ENCODE measurements around the gene SLC45A2.
"Not testable (repeated sequence)": the region's sequence is repeated elsewhere in the genome, so short reads cannot be mapped to it uniquely, and the experiment has no call there.

SLC45A2 gene

GRCh38 chr5:33958176-33958575, 26.3 kb downstream of the SLC45A2 start:
- DNase-seq, result no peak

- no peak for DNase-seq
These were observed 26.8 kb downstream of the SLC45A2 start for GRCh38 chr5:33957577-33958150.

DNA sequence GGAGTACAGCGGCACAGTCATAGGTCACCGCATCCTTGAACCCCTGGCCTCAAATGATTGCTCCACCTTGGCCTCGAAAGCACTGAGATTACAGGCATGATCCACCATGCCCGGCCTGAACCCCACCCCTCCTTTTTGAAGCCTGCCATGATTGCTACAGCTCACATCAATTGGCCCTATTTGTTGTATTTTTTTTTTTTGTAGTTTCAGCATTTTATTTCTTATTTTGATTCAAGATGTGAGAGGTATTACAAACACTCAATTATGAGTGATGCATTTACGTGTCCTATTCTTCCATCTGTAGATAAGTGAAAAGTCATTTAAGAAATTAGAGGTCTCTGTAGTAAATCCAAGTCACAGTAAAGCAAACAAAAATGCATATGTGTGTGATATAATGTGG, 32.3 kb downstream of the SLC45A2 start:
- DNase-seq, result not testable (repeated sequence)

DNA sequence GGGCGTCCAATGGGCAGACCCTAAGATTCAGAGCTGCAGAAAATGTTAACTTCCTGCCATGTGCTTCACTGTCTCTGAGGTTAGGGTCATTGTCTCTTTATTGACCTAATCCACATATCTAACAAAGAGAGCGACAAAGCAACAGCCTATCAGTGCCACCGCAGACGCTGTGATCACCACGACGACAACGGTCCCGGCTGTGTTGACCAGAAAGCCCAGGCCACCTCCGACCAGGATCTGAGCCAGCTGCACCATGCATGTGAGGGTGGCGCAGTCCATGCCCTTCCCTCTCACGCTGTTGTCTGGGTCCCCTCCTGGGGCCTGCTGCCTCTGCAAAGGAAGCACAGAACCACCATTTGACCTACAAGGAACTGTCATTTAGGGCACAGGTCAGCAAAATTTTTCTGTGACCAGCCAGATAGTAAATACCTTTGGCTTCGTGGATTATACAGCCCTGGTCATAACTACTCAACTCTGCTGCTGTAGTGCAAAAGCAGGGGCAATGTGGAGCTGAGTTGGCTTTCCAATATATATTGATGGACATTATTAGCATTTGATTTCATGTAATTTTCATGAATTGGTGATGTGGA, 39.9 kb downstream of the SLC45A2 start:
- no peak for DNase-seq

DNA sequence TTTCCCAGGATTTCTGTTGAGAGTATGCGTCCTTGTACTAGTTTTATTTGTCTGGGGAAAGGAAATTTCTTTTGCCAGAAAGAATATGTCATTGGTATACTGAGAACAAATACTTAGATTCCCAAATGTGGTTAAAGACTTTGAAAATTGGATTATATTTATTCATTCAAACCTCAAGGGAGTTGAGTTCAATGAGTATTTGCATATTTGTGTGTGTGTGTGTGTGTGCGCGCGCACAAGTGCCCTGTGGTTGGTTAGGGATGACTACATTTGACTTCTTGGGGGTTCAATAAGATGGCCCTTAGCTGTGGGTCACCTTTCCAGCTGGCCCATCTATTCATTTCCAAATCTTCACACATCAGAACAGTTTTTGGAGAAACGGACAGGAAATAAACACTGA, 43.4 kb downstream of the SLC45A2 start:
- no peak for DNase-seq

GRCh38 chr5:33939556-33940262, 44.8 kb downstream of the SLC45A2 start:
- no peak for DNase-seq

DNA sequence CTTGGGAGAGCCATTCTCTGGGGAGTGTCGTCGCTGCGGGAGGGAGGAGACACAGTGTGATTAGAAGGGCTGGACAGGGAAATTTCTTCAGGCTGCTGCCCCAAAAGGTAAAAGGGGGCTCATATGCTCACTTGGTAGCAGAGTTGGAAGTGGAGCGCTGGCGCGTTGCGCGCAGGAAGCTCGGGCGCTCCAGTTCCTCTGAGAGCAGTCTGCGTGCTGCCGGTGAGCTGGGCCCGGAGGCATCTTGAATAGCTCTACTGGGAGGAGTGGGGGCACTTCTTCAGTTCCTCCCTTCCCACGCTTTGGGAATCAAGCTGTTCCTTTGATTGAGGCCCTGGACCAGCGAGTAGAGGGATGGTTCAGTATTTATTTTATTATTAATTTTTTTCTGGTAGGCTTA, 45.6 kb downstream of the SLC45A2 start:
- no peak for DNase-seq

DNA sequence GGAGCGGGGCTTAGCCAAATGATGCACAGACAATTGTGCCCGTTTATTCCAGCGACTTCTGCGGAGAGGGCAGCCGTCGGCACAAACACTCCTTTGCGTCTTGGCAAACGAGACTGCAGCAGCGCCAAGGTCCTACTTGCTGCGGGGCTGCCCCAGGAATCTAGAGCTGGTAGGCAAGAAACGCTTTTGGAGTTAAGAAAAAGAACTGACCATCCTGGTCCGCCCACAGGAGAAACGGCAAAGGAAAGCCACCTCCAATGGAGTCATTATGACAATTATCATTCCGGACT, 46.0 kb downstream of the SLC45A2 start:
- no peak for DNase-seq

- no peak for DNase-seq
These were observed 46.6 kb downstream of the SLC45A2 start for GRCh38 chr5:33937707-33938506.

DNA sequence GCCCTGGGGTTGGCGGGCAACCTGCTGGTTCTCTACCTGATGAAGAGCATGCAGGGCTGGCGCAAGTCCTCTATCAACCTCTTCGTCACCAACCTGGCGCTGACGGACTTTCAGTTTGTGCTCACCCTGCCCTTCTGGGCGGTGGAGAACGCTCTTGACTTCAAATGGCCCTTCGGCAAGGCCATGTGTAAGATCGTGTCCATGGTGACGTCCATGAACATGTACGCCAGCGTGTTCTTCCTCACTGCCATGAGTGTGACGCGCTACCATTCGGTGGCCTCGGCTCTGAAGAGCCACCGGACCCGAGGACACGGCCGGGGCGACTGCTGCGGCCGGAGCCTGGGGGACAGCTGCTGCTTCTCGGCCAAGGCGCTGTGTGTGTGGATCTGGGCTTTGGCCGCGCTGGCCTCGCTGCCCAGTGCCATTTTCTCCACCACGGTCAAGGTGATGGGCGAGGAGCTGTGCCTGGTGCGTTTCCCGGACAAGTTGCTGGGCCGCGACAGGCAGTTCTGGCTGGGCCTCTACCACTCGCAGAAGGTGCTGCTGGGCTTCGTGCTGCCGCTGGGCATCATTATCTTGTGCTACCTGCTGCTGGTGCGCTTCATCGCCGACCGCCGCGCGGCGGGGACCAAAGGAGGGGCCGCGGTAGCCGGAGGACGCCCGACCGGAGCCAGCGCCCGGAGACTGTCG, 47.3 kb downstream of the SLC45A2 start:
- DNase-seq, result no peak

- no peak for DNase-seq
These were observed 48.0 kb downstream of the SLC45A2 start, which contains the start of gene RXFP3 for GRCh38 chr5:33936381-33937016. Gene RXFP3, plus strand, starts transcription at chr5:33936386. Its CDS starts 355 bp downstream, at chr5:33936741.

GRCh38 chr5:33936004-33936380, 48.5 kb downstream of the SLC45A2 start:
- peak in 1 of 2 experiments; percentile 3 for DNase-seq

DNA sequence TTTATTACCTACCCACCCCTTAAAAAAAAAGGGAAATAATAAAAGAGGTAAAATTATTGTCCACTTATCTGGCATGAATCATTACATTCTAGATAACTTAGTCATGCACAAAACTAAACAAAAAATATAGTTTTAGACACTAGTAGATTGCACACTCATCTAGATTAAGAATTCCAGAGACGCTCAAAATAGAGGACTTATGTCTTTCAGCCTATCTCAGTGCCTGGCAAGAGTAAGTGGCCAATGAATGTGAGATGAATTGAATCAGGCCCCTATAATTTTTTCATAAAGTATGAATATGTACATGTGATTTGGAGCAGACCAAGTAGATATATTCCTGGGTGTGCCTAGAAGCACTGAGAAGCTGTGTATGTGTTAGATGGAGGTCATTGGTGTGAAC, 50.3 kb downstream of the SLC45A2 start:
- DNase-seq, result no peak

- DNase-seq, result no peak
These were observed 50.7 kb downstream of the SLC45A2 start for GRCh38 chr5:33933723-33934169.

DNA sequence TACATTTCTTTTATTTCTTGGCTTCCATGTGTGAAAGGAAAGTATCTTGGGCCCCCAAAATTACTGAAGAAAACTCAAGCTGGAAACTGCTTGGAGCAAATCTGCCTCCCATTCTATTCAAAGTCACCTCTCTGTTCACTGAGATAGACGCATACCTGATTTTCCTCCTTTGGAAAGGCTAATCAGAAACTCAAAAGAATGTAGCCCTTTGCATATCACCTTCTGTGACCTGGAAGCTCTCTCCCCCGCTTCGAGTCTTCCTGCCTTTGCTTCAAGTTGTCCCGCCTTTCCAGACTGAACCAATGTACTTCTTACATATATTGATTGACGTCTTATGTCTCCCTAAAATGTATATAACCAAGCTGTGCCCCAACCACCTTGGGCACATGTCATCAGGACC, 53.4 kb downstream of the SLC45A2 start:
- no peak for DNase-seq

- DNase-seq, result no peak
These were observed 54.4 kb downstream of the SLC45A2 start for GRCh38 chr5:33929925-33930690.

- DNase-seq, result no peak
These were observed 56.2 kb downstream of the SLC45A2 start for GRCh38 chr5:33928283-33928682.

GRCh38 chr5:33927685-33928084, 56.8 kb downstream of the SLC45A2 start:
- no peak for DNase-seq

DNA sequence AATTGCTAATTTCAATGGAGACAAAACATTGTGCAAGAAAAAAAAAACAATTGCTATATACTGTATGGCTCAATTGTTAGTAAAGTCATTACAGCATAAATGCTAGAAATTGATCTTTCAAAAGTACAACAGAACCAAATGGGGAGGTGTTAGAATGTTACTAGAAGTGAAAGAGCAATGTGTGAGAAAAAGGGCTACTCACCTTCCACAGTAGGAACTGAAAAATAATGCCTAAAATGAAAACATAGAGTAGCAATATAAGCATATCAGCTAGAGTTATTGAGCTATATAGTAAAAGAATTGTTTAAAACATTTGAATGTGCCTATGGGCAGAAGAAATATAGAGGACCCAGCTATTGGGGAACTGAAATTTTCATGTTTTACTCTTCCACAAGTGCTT, 59.2 kb downstream of the SLC45A2 start:
- no peak for DNase-seq

DNA sequence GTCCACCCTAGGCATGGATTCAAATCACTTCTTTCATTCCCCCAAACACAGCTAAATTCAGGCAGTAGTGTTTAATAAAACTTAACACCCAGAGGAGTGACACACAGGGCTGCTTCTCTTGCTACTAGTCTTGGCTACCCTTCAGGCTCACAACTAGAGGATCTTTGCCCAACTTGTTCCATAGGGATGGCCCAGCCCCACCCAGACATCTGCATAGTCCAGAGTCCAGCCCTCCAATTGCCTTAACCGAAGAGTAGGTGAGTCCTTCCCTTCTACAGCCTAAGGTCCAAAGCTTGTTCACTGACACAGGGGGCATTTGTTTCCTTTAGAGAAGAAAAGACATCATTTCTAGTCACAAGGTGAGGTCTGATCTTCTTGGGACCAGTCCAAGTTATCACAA, 63.5 kb downstream of the SLC45A2 start:
- DNase-seq, result no peak

DNA sequence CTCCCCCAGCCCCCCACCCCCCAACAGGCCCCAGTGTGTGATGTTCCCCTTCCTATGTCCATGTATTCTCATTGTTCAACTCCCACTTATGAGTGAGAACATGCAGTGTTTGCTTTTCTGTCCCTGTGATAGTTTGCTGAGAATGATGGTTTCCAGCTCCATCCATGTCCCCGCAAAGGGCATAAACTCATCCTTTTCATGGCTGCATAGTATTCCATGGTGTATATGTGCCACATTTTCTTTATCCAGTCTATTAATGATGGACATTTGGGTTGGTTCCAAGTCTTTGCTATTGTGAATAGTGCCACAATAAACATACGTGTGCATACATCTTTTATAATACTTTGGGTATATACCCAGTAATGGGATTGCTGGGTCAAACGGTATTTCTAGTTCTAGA, 69.6 kb downstream of the SLC45A2 start:
- not testable (repeated sequence) for DNase-seq

- DNase-seq, result not testable (repeated sequence)
These were observed 78.2 kb downstream of the SLC45A2 start for GRCh38 chr5:33906248-33906647.

Measured in activated CD4-positive, alpha-beta T cell treated with anti-CD3 and anti-CD28 coated beads, Interleukin-2, amount 50 U/mL, for 4 hours (primary cell).